GM12875 (cell line): ENCODE data around the gene CCDC102B.

Experiments used
- H3K4me3 ChIP-seq: one replicate; pipeline ENCODE4 v1.5.1; 2011; ENCODE audit warnings: low read depth, low read length, control low read depth
- TF ChIP-seq, protein P1 (sequence below): IDR thresholded peaks from 2 replicates; pipeline ENCODE4 v1.5.1; 2011; ENCODE audit warnings: low read depth, mild to moderate bottlenecking, control low read depth, inconsistent platforms, low read length, moderate library complexity, borderline replicate concordance; ENCODE audit not compliant: insufficient read depth

CCDC102B gene

DNA sequence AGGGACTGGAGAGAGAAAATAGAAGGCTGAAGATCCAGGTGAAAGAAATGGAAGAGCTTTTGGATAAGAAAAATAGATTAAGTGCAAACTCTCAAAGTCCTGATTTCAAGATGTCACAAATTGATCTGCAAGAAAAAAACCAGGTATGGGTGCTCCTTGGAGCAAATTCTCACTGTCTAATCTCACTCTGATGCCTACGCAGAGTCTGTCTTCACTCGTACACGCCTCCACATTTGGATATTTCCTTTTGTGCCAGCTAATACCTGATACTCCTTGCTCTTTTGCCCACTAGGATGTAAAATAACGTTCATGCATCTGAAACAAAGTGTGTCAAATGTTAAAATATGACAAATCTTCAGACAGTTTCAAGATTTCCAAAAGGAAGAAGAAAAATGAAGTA is 99.4 kb downstream of the CCDC102B start:
- H3K4me3 ChIP-seq = no peak overlapping the region
- TF ChIP-seq, protein P1, sequence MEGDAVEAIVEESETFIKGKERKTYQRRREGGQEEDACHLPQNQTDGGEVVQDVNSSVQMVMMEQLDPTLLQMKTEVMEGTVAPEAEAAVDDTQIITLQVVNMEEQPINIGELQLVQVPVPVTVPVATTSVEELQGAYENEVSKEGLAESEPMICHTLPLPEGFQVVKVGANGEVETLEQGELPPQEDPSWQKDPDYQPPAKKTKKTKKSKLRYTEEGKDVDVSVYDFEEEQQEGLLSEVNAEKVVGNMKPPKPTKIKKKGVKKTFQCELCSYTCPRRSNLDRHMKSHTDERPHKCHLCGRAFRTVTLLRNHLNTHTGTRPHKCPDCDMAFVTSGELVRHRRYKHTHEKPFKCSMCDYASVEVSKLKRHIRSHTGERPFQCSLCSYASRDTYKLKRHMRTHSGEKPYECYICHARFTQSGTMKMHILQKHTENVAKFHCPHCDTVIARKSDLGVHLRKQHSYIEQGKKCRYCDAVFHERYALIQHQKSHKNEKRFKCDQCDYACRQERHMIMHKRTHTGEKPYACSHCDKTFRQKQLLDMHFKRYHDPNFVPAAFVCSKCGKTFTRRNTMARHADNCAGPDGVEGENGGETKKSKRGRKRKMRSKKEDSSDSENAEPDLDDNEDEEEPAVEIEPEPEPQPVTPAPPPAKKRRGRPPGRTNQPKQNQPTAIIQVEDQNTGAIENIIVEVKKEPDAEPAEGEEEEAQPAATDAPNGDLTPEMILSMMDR = no peak

DNA sequence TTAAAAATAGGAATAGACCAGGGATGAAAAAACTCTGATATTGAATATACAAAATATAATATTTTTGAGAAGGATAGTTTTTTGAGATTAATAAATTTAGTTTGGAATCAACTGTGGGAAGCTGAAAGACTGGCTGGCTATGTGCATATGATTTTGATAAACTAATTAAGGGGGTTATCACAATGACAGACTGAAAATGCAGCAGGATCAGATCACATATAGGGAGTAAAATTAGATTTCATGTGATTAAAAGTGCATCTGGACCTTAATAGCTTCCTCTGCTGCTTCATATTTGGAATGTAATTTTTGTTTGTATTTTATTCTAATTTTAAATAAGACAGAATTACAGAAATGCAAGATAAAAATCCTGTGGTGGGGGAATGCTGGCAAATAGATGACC is 111.7 kb downstream of the CCDC102B start:
- no peak overlapping the region for H3K4me3 ChIP-seq
- TF ChIP-seq, protein P1 = no peak

DNA sequence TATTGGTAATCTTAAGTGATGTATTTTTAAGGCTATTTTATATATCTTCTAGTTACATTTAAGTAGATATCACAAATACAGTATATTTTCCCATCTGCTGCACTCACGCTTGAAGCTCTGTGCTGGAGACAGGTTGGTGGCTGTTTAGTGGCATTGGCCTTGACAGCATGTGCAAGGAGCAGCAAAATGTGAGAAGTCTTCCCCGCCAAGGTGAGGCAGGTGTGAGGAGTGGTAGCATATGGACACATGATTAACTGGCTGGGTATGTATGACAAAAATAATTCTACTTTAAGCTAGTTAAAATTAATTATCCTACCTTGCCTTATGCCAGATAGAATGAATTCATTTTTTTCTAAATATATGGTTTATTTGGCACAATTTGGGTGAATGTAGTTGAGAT is 117.2 kb downstream of the CCDC102B start:
- no peak overlapping the region for H3K4me3 ChIP-seq
- TF ChIP-seq, protein P1 = no peak

DNA sequence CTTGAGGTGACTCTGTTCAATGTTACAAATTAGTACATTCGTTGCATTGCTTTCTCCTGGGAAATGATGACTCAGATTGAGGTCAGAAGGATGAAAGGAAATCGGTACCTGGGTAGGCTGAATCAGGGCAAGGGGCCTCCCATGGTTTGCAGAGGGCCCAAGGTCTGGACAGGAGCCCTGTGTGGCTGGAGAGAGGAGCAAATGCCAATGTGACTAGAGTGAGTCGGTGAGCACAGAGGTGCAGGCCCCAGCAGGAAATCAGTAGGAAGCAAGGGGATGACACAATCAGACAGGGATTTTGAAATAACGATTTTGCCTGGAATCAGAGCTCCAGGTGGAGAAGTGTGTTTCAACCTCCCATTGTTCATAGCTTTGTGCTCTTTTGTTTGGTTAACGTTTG is 118.9 kb downstream of the CCDC102B start:
- TF ChIP-seq, protein P1 = no peak
- no peak overlapping the region for H3K4me3 ChIP-seq

DNA sequence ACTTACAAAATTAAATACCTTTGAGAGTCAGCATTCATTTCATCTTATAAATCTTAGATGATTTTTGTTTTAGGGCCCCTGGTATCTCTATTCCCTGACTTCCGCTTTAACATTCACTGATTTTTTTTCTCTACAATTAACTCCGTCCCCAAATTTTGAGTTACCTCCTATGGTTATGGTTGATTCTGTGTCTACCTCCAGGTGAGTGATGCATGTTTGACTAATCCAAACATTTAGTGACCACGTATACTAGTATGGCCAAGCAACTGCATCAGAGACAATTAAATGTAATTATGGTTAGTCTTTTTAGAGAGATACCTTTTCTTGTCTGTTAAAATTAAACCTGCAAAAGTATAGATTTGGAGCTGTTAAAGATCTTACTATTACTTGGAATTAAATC is 120.3 kb downstream of the CCDC102B start:
- no peak overlapping the region for H3K4me3 ChIP-seq
- TF ChIP-seq, protein P1 = no peak

DNA sequence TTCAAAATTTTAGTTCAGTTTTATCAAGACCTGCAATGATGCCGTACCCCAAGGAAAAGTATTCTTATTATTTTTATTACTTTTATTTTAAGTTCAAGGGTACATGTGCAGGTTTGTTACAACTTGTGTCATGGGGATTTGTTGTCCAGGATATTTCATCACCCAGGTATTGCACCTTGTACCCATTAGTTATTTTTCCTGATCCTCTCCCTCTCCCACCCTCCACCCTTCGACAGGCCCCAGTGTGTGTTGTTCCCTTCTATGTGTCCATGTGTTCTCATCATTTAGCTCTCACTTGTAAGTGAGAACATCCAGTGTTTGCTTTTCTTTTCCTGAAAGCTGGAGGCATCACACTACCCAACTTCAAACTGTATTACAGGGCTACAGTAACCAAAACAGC is 122.0 kb downstream of the CCDC102B start:
- H3K4me3 ChIP-seq = no peak overlapping the region
- TF ChIP-seq, protein P1 = no peak

DNA sequence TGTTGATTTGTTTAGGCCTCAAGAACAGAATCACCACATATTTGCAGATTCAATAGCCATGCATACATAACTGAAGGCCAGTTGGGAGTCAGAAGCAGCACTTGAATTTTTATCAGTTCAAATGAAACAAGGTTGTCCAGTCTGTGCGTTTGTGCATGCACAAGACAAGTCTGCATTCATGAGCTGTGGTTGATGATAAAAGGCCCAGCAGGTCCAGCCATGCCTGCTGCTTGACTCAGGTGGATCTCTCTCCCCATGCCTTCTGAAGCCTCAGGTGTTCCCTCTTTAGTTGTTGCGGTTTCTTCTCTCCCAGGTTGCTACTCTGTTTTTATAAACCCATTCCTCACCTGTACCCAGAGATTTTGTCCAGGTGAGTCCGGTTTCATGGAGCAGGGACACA is 124.5 kb downstream of the CCDC102B start:
- TF ChIP-seq, protein P1 = no peak
- no peak overlapping the region for H3K4me3 ChIP-seq
